CD4-positive, alpha-beta T cell (primary cell): Measurements from ENCODE around the gene TENT4B. TPM values are rescaled to one million over a fixed set of nuclear protein-coding genes. Genes with fewer than 3 reads are reported as not detected.

ENCODE experiments used
- ATAC-seq: fragments of 200-7000 bp; cut with Tn5 transposase; one replicate; pipeline ENCODE4 v1.10.0; 2022; ENCODE audit warnings: mild to moderate bottlenecking; ENCODE audit not compliant: poor library complexity
- CTCF ChIA-PET: fragments of 350-600 bp; sonication (Branson Sonifier 250); formaldehyde crosslinking; loops from one replicate; lab custom pipeline; 2021; ENCODE audit warnings: antibody characterized with exemption, inconsistent platforms; lab: Charles Lee
- POLR2A ChIA-PET: fragments of 350-600 bp; sonication (Branson Sonifier 250); formaldehyde crosslinking; loops from one replicate; lab custom pipeline; 2021; ENCODE audit warnings: antibody characterized with exemption, inconsistent platforms; lab: Charles Lee
- DNase-seq, 14 experiments: peaks; one replicate each; pipeline ENCODE4 v3.0.0-alpha.2; 2013 to 2020; ENCODE audit warnings: mixed read lengths in 2 of 14
- H3K27ac ChIP-seq, 2 donors: one replicate each; pipeline versions ENCODE4 v1.5.1 to v1.7.0; 2013; ENCODE audit warnings: low read length in 2 of 2, low read depth in 1 of 2, mild to moderate bottlenecking in 1 of 2
- H3K27me3 ChIP-seq, 2 experiments: 1 replicate in 1 of 2; 2 replicates in 1 of 2; pipeline versions ENCODE4 v1.6.1 to v1.7.0; 2013; ENCODE audit warnings: low read length in 2 of 2, control low read depth in 1 of 2, mild to moderate bottlenecking in 1 of 2, moderate library complexity in 1 of 2; ENCODE audit not compliant: insufficient read depth in 2 of 2, control insufficient read depth in 1 of 2
- H3K36me3 ChIP-seq: one replicate; pipeline ENCODE4 v1.6.1; 2013; ENCODE audit warnings: low read length, control low read depth; ENCODE audit not compliant: insufficient read depth
- H3K4me1 ChIP-seq: one replicate; pipeline ENCODE4 v1.6.1; 2013; ENCODE audit warnings: low read length, control low read depth; ENCODE audit not compliant: insufficient read depth
- H3K4me3 ChIP-seq: one replicate; pipeline ENCODE4 v1.5.1; 2013; ENCODE audit warnings: mild to moderate bottlenecking, low read length, moderate library complexity
- H3K9me3 ChIP-seq, 2 experiments: 1 replicate in 1 of 2; 2 replicates in 1 of 2; pipeline versions ENCODE4 v1.6.1 to v1.7.0; 2013; ENCODE audit warnings: low read length in 2 of 2, mild to moderate bottlenecking in 2 of 2, control low read depth in 1 of 2, moderate library complexity in 1 of 2; ENCODE audit not compliant: control insufficient read depth in 1 of 2, insufficient read depth in 1 of 2
- H3K27ac Mint-ChIP-seq: one replicate; pipeline ENCODE4 v1.8.0; 2020; ENCODE audit warnings: mixed read lengths
- H3K27me3 Mint-ChIP-seq: one replicate; pipeline ENCODE4 v1.8.0; 2021; ENCODE audit warnings: mixed read lengths
- H3K36me3 Mint-ChIP-seq: one replicate; pipeline ENCODE4 v1.8.0; 2021; ENCODE audit warnings: low read depth, mixed read lengths
- H3K4me1 Mint-ChIP-seq: one replicate; pipeline ENCODE4 v1.8.0; 2021; ENCODE audit warnings: low read depth, mixed read lengths
- H3K4me3 Mint-ChIP-seq: one replicate; pipeline ENCODE4 v1.8.0; 2020; ENCODE audit warnings: mild to moderate bottlenecking, mixed read lengths
- H3K9me3 Mint-ChIP-seq: one replicate; pipeline ENCODE4 v1.8.0; 2020; ENCODE audit warnings: mixed read lengths
- CTCF ChIP-seq: fragments of 200-600 bp; IDR thresholded peaks from one replicate; pipeline ENCODE4 v1.8.0; 2022; ENCODE audit warnings: antibody characterized with exemption, mild to moderate bottlenecking
- intact Hi-C, 2 experiments: fragments of 100-400 bp; cut with DNase I in 1 of 2; cut with micrococcal nuclease in 1 of 2; formaldehyde crosslinking; loops; one replicate each; pipeline versions ENCODE4 v1.15.1 to v1.9.0; 2023 to 2025; cut with DNase I, micrococcal nuclease
- total RNA-seq, 174 experiments: library from RNA in 2 of 174; stranded (reverse) in 2 of 174; gene quantifications; one replicate each; pipeline ENCODE4 v1.2.3 and lab custom pipeline; 2021 to 2026

The TENT4B gene
- total RNA-seq, 2 experiments from 2014 or later, result 32.9 to 35.0 TPM

- Histone ChIP-seq H3K27me3 (no peaks in the 10 kb centered on the region), H3K4me1 (no peaks in the 10 kb centered on the region), H3K36me3 (peaks cover 53% of the 10 kb centered on the region), H3K9me3 (no peaks in the 10 kb centered on the region), H3K27ac (no peak overlapping the region), H3K4me3 (no peak overlapping the region)
- Mint-ChIP-seq H3K36me3 (peaks cover 88% of the 10 kb centered on the region), H3K9me3 (no peaks in the 10 kb centered on the region), H3K4me1 (no peaks in the 10 kb centered on the region), H3K27me3 (no peaks in the 10 kb centered on the region), H3K4me3 (no peak overlapping the region), H3K27ac (no peak overlapping the region)
- intact Hi-C loops, result no loop called here
- POLR2A ChIA-PET, result no interaction called here
- no peak for ATAC-seq
- CTCF ChIA-PET, result no interaction called here
- DNase-seq, result no peak
- no peak for TF ChIP-seq CTCF
Measured at GRCh38 chr16:50227665-50228064, 74.6 kb downstream of the TENT4B start.

GRCh38 chr16:50228364-50228868, 75.3 kb downstream of the TENT4B start:
- Mint-ChIP-seq H3K4me1 (no peaks in the 10 kb centered on the region), H3K9me3 (no peaks in the 10 kb centered on the region), H3K4me3 (no peak overlapping the region), H3K27me3 (no peaks in the 10 kb centered on the region), H3K27ac (no peak overlapping the region), H3K36me3 (peaks cover 80% of the 10 kb centered on the region)
- Histone ChIP-seq H3K4me3 (no peak overlapping the region), H3K9me3 (no peaks in the 10 kb centered on the region), H3K27ac (no peak overlapping the region), H3K27me3 (no peaks in the 10 kb centered on the region), H3K36me3 (peaks cover 49% of the 10 kb centered on the region), H3K4me1 (no peaks in the 10 kb centered on the region)
- DNase-seq (no peak), ATAC-seq (no peak)
- intact Hi-C loops, result no loop called here
- ChIA-PET CTCF (no interaction called here), POLR2A (no interaction called here)
- no peak for TF ChIP-seq CTCF

GRCh38 chr16:50229149-50229726, 76.1 kb downstream of the TENT4B start:
- H3K36me3 Mint-ChIP-seq, result peaks cover 72% of the 10 kb centered on the region
- no peaks in the 10 kb centered on the region for H3K9me3 ChIP-seq
- CTCF ChIA-PET, result no interaction called here
- no peaks in the 10 kb centered on the region for H3K9me3 Mint-ChIP-seq
- DNase-seq, result no peak
- no peak overlapping the region for H3K4me3 ChIP-seq
- H3K27me3 ChIP-seq, result no peaks in the 10 kb centered on the region
- H3K27me3 Mint-ChIP-seq, result no peaks in the 10 kb centered on the region
- H3K4me1 ChIP-seq, result no peaks in the 10 kb centered on the region
- intact Hi-C loops, result no loop called here
- H3K4me3 Mint-ChIP-seq, result no peak overlapping the region
- TF ChIP-seq CTCF, result no peak
- ATAC-seq, result no peak
- no peak overlapping the region for H3K27ac Mint-ChIP-seq
- peaks cover 41% of the 10 kb centered on the region for H3K36me3 ChIP-seq
- no peaks in the 10 kb centered on the region for H3K4me1 Mint-ChIP-seq
- H3K27ac ChIP-seq, result no peak overlapping the region
- POLR2A ChIA-PET, result interaction anchor here (0.7 kb wide), 1 partner anchor 160 kb away, joined by 3 read pairs; no protein-coding TSS in a partner anchor
